Measurements from ENCODE around the gene KCNQ5.

The KCNQ5 gene

GRCh38 chr6:73123632-73124329, 501.9 kb downstream of the KCNQ5 start:
- no peak for DNase-seq (ENCODE audit: low spot score)

GRCh38 chr6:73129653-73130443, 508.0 kb downstream of the KCNQ5 start:
- peak; percentile 83 for DNase-seq (ENCODE audit: low spot score)

GRCh38 chr6:73131706-73132105, 509.8 kb downstream of the KCNQ5 start:
- DNase-seq (ENCODE audit: low spot score): no peak

- DNase-seq (ENCODE audit: low spot score): peak; percentile 30
Measured at GRCh38 chr6:73134588-73134987, 512.7 kb downstream of the KCNQ5 start.

GRCh38 chr6:73139681-73140383, 518.0 kb downstream of the KCNQ5 start:
- no peak for DNase-seq (ENCODE audit: low spot score)

GRCh38 chr6:73143551-73143950, 521.7 kb downstream of the KCNQ5 start:
- no peak for DNase-seq (ENCODE audit: low spot score)

GRCh38 chr6:73144516-73144915, 522.7 kb downstream of the KCNQ5 start:
- DNase-seq (ENCODE audit: low spot score): no peak

GRCh38 chr6:73145690-73146089, 523.8 kb downstream of the KCNQ5 start:
- DNase-seq (ENCODE audit: low spot score): peak; percentile 22

GRCh38 chr6:73151732-73152131, 529.9 kb downstream of the KCNQ5 start:
- DNase-seq (ENCODE audit: low spot score): no peak

GRCh38 chr6:73152556-73152955, 530.7 kb downstream of the KCNQ5 start:
- DNase-seq (ENCODE audit: low spot score): no peak

GRCh38 chr6:73152966-73153757, 531.3 kb downstream of the KCNQ5 start:
- DNase-seq (ENCODE audit: low spot score): no peak

GRCh38 chr6:73156793-73157767, 535.2 kb downstream of the KCNQ5 start:
- no peak for DNase-seq (ENCODE audit: low spot score)

- DNase-seq (ENCODE audit: low spot score): no peak
Measured at GRCh38 chr6:73157870-73158269, 536.0 kb downstream of the KCNQ5 start.

GRCh38 chr6:73169111-73169510, 547.2 kb downstream of the KCNQ5 start:
- no peak for DNase-seq (ENCODE audit: low spot score)

- DNase-seq (ENCODE audit: low spot score): no peak
Measured at GRCh38 chr6:73169633-73170032, 547.8 kb downstream of the KCNQ5 start.

- no peak for DNase-seq (ENCODE audit: low spot score)
Measured at GRCh38 chr6:73174646-73175045, 552.8 kb downstream of the KCNQ5 start.

GRCh38 chr6:73176057-73176456, 554.2 kb downstream of the KCNQ5 start:
- DNase-seq (ENCODE audit: low spot score): no peak

- no peak for DNase-seq (ENCODE audit: low spot score)
Measured at GRCh38 chr6:73177221-73177944, 555.5 kb downstream of the KCNQ5 start.

GRCh38 chr6:73180076-73180738, 558.3 kb downstream of the KCNQ5 start:
- DNase-seq (ENCODE audit: low spot score): no peak

Measured in activated CD4-positive, alpha-beta T cell treated with anti-CD3 and anti-CD28 coated beads, Interleukin-2, Interleukin-4, amounts not matched to agents 100 ng/mL and 50 ng/mL, durations not matched to agents 16 hours and 8 hours (primary cell).